Activated CD8-positive, alpha-beta memory T cell treated with anti-CD3 and anti-CD28 coated beads, Interleukin-2, amount 50 U/mL, for 4 hours (primary cell): Measurements from ENCODE around the gene ZNF189.

Experiments used
- DNase-seq: peaks from one replicate; pipeline ENCODE4 v3.0.0-alpha.2; 2020

ZNF189 gene

DNA sequence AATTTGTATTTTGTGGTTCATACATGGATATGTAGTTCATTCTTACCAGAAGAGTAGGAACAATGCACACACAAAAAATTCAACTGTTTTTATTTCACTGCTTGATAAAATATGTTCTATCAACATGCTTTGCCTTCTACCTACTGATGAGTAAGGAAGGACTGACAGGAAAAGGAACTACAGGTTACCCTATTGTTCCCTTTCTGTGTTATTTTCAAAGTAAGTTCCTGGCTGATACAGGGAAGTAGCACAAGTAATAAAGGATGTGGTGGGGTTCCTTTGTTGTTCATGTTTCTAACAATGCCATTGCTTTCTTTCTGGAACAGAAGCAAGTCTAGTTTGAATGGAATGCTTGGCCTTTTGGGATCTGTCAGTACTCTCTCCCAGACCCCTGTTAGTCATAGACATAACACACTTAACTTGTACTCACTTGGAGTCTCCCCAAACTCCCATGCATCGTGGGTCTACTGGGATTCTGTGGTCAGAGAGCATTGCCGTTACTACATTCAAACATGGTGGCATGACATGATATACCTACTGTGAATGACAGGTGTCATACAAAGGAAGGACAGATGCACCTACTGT lies 57.1 kb downstream of the ZNF189 start:
- no peak for DNase-seq

DNA sequence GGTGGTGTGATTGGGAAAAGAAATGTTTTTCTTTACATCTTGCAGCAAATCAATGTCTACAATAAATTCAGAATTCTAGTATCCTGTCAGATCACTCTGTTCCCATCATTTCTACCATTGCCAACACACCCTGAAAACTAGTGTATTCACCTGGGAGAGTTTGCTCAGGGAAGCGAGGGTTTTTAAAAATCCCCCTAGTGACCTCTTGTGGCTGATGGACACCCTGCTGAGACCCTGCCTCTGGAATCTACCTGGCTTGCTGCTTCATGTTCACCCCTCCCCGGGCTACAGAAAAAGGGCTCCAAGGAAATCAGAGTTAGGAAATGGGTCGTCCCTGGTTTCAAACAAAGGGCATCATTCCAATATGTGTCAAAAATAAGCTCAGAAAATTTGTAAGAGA lies 58.4 kb downstream of the ZNF189 start:
- no peak for DNase-seq

DNA sequence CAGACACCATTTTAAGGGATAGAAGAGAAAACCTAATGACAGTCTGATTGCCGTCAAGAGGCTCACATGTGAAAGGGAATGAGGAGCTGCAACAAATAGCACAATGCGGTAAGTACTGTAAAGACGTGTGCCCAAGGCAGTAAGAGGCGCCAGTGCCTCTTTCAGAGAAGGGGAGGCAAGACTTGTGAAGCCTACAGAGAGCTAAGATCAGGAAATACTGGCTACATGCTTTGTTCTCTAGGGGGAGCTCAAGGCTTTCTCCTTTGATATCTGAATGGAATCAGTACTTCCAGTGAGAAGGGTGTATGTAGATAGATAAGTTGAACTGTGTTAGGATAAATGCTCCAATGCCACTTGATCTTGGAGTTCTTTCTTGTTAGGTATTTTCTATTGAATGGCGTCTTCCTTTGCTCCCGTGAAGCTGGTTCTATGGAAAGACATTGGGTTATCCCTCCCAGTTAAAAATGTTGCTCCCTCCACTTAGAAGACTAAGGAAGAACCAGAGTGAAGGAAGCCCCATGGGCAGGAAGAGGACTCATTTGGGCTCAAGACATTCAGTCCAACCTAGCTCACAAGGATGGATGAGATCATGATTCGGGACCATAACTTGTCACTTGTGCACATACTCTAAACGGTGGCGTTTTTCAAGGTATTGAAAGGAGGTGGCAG lies 60.4 kb downstream of the ZNF189 start:
- no peak for DNase-seq
